ENCODE data around the gene DNASE1L1. TPM values are rescaled to one million over a fixed set of nuclear protein-coding genes. Genes with fewer than 3 reads are reported as not detected.

Gene DNASE1L1, protein sequence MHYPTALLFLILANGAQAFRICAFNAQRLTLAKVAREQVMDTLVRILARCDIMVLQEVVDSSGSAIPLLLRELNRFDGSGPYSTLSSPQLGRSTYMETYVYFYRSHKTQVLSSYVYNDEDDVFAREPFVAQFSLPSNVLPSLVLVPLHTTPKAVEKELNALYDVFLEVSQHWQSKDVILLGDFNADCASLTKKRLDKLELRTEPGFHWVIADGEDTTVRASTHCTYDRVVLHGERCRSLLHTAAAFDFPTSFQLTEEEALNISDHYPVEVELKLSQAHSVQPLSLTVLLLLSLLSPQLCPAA
- total RNA-seq (2021) (6.8 and 8.3 TPM in 2 replicates), Bru-seq, nascent RNA (percentile 44 among the genes with signal in this experiment), BruChase-seq, experiment 1, labeled RNA remaining after a 2-hour chase (percentile 41 among the genes with signal in this experiment), BruChase-seq, experiment 2, labeled RNA remaining after a 6-hour chase (percentile 50 among the genes with signal in this experiment)
- long read RNA-seq, partial matches to known transcripts = 0 of 6 reads
- long read RNA-seq, other reads (novel, unspliced or antisense) = 2 of 6 reads

DNA sequence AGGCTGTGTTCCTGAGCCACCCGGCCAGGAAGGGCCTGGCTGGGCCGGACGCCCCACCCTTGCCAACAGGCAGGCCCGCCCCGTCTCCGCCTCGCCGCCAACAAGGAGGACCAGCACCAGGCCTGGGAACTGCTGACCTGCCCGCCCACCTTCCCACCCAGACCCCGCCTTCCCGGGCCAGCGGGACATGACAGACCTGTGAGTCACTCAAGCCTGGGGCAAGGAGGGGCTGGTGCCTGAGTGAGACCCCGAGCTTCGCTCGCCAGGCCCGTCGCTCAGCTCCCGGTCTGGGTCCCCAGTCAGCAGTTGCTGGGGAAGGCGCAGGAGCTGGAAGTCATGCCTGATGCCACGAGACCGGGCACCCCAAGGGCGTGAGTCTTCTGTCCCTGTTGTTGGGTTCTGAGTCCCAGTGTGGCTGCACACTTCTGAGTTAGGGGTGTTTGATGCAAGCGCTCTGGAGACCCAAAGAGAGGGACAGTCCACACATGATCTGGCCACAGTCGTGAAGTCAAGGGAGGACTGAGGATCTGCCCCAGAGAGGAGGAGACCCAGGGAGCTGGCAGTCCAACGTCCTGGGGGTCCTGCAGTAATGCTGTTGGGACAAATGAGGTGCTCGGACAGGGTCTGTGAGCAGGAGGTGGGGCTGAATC is at the start of gene DNASE1L1:
TSS of gene DNASE1L1 (minus strand) at position 33 of the 650 bp plus-strand sequence. CDS start 3,686 bp downstream, outside the sequence.
- intact Hi-C loops (cut with micrococcal nuclease; ENCODE audit: unreplicated experiment) = no loop called here
- TF ChIP-seq, protein P1, sequence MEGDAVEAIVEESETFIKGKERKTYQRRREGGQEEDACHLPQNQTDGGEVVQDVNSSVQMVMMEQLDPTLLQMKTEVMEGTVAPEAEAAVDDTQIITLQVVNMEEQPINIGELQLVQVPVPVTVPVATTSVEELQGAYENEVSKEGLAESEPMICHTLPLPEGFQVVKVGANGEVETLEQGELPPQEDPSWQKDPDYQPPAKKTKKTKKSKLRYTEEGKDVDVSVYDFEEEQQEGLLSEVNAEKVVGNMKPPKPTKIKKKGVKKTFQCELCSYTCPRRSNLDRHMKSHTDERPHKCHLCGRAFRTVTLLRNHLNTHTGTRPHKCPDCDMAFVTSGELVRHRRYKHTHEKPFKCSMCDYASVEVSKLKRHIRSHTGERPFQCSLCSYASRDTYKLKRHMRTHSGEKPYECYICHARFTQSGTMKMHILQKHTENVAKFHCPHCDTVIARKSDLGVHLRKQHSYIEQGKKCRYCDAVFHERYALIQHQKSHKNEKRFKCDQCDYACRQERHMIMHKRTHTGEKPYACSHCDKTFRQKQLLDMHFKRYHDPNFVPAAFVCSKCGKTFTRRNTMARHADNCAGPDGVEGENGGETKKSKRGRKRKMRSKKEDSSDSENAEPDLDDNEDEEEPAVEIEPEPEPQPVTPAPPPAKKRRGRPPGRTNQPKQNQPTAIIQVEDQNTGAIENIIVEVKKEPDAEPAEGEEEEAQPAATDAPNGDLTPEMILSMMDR (conservative IDR thresholded peaks at IDR 0.05; ENCODE audit: low read depth, low read length) = no peak
- TF ChIP-seq EZH2 (IDR thresholded peaks at IDR 0.05; ENCODE audit: borderline replicate concordance, low read depth, low read length, poor library complexity, severe bottlenecking) = no peak
- Histone ChIP-seq H3K27ac (ENCODE audit: low read depth, low read length, poor library complexity, severe bottlenecking) (no peak within 1 kb of the TSS), H3K4me1 (ENCODE audit: insufficient read depth, low read length, poor library complexity, severe bottlenecking) (no peaks in the 10 kb centered on the region), H3K27me3 (replicated peaks; ENCODE audit: insufficient read depth, low read depth, low read length, poor library complexity) (no peaks in the 10 kb centered on the region), H3K9me3 (ENCODE audit: low read depth, low read length, poor library complexity, severe bottlenecking) (no peaks in the 10 kb centered on the region), H3K4me3 (ENCODE audit: low read depth, low read length, poor library complexity, severe bottlenecking) (no peak within 1 kb of the TSS), H3K36me3 (ENCODE audit: insufficient read depth, low read length, poor library complexity, severe bottlenecking) (no peaks in the 10 kb centered on the region)
- no TSS peak for BruUV-seq (replicated peaks)
- POLR2A ChIA-PET (ENCODE audit: low non-redundant PET) = no interaction called here
- no peak for DNase-seq (ENCODE audit: low spot score)
- CTCF ChIA-PET = no interaction called here

- Histone ChIP-seq H3K9me3 (ENCODE audit: low read depth, low read length, poor library complexity, severe bottlenecking) (no peaks in the 10 kb centered on the region), H3K27ac (ENCODE audit: low read depth, low read length, poor library complexity, severe bottlenecking) (peak within 1 kb of the TSS; percentile 52), H3K4me3 (ENCODE audit: low read depth, low read length, poor library complexity, severe bottlenecking) (peak within 1 kb of the TSS; percentile 65), H3K4me1 (ENCODE audit: insufficient read depth, low read length, poor library complexity, severe bottlenecking) (no peaks in the 10 kb centered on the region), H3K36me3 (ENCODE audit: insufficient read depth, low read length, poor library complexity, severe bottlenecking) (no peaks in the 10 kb centered on the region), H3K27me3 (replicated peaks; ENCODE audit: insufficient read depth, low read depth, low read length, poor library complexity) (no peaks in the 10 kb centered on the region)
- ChIA-PET CTCF (no interaction called here), POLR2A (ENCODE audit: low non-redundant PET) (no interaction called here)
- intact Hi-C loops (cut with micrococcal nuclease; ENCODE audit: unreplicated experiment) = no loop called here
- no TSS peak for BruUV-seq (replicated peaks)
- DNase-seq (ENCODE audit: low spot score) = peak; percentile 39
- no peak for TF ChIP-seq EZH2 (IDR thresholded peaks at IDR 0.05; ENCODE audit: borderline replicate concordance, low read depth, low read length, poor library complexity, severe bottlenecking)
- TF ChIP-seq, protein P1 (conservative IDR thresholded peaks at IDR 0.05; ENCODE audit: low read depth, low read length) = no peak
Observed at GRCh38 chrX:154458116-154458953, 49.3 kb upstream of the DNASE1L1 start, which contains the start of gene PLXNA3. TSS of gene PLXNA3 (plus strand) at chrX:154458281. CDS start at chrX:154460184, 1,903 bp downstream.

All from A673 (cell line).